GM23248 (cell line): Measurements from ENCODE around the gene MLLT10.

Experiments used
- EZH2 ChIP-seq: fragments of 200-600 bp; sonication (generic); IDR thresholded peaks from 2 replicates; pipeline ENCODE4 v1.6.1; 2018; ENCODE audit warnings: antibody characterized with exemption, mild to moderate bottlenecking; ENCODE audit not compliant: insufficient read depth, poor library complexity, severe bottlenecking
- EZH2phosphoT487 ChIP-seq: fragments of 200-600 bp; sonication (generic); IDR thresholded peaks from 2 replicates; pipeline ENCODE4 v1.6.1; 2018; ENCODE audit warnings: antibody characterized with exemption, moderate library complexity, mild to moderate bottlenecking, low read depth; ENCODE audit not compliant: insufficient read depth

DNA sequence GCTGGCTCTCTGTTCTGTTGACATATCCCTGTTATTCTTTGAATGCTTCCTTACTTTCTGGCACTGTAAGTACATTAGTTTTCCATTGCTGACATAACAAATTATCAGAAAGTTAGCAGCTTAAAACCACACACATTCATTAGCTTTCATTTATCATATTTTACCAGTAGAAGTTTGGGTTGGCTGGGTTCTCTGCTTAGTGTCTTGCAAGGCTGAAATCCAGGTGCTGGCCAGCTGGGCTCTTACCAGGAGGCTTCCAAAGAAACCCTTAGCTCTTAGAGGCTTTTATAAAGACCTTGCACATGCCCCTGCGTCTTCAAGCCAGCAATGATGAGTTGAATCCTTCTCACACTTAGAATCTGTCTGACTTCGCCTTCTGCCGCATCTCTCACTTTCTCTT, 160.6 kb downstream of the MLLT10 start:
- TF ChIP-seq EZH2: no peak
- no peak for TF ChIP-seq EZH2phosphoT487
